HG02938 (cell line): ENCODE measurements around the gene ADGRG3.
"Not testable (repeated sequence)": the region's sequence is repeated elsewhere in the genome, so short reads cannot be mapped to it uniquely, and the experiment has no call there.

ENCODE experiments used
- ATAC-seq: cut with Tn5 transposase; IDR thresholded peaks from one replicate; pipeline ENCODE4 v1.9.1; 2021; ENCODE audit warnings: mild to moderate bottlenecking, moderate library complexity; ENCODE audit not compliant: unreplicated experiment

ADGRG3 gene

GRCh38 chr16:57712569-57712968 lies 44.5 kb downstream of the ADGRG3 start:
- not testable (repeated sequence) for ATAC-seq

- ATAC-seq: no peak
These were observed 45.5 kb downstream of the ADGRG3 start for GRCh38 chr16:57713596-57713995.

- ATAC-seq: no peak
These were observed 45.9 kb downstream of the ADGRG3 start for GRCh38 chr16:57714047-57714446.

- ATAC-seq: no peak
These were observed 52.1 kb downstream of the ADGRG3 start for GRCh38 chr16:57720142-57720575.

- ATAC-seq: no peak
These were observed 53.5 kb downstream of the ADGRG3 start for GRCh38 chr16:57721356-57722209.

- no peak for ATAC-seq
These were observed 54.0 kb downstream of the ADGRG3 start for GRCh38 chr16:57722210-57722499.

GRCh38 chr16:57722651-57723050 lies 54.5 kb downstream of the ADGRG3 start:
- no peak for ATAC-seq

GRCh38 chr16:57723170-57723569 lies 55.1 kb downstream of the ADGRG3 start:
- no peak for ATAC-seq

GRCh38 chr16:57724531-57724930 lies 56.4 kb downstream of the ADGRG3 start:
- no peak for ATAC-seq

- ATAC-seq: no peak
These were observed 57.0 kb downstream of the ADGRG3 start for GRCh38 chr16:57725151-57725550.

GRCh38 chr16:57725554-57725953 lies 57.4 kb downstream of the ADGRG3 start:
- ATAC-seq: no peak

- ATAC-seq: no peak
These were observed 57.9 kb downstream of the ADGRG3 start for GRCh38 chr16:57725976-57726375.

GRCh38 chr16:57726433-57726947 lies 58.4 kb downstream of the ADGRG3 start:
- ATAC-seq: no peak

- no peak for ATAC-seq
These were observed 59.5 kb downstream of the ADGRG3 start for GRCh38 chr16:57727610-57728009.

- no peak for ATAC-seq
These were observed 60.5 kb downstream of the ADGRG3 start for GRCh38 chr16:57728336-57729181.

- ATAC-seq: no peak
These were observed 61.0 kb downstream of the ADGRG3 start for GRCh38 chr16:57729182-57729484.

- not testable (repeated sequence) for ATAC-seq
These were observed 61.7 kb downstream of the ADGRG3 start for GRCh38 chr16:57729852-57730251.

- no peak for ATAC-seq
These were observed 62.9 kb downstream of the ADGRG3 start for GRCh38 chr16:57730771-57731730.

- no peak for ATAC-seq
These were observed 63.9 kb downstream of the ADGRG3 start for GRCh38 chr16:57732037-57732436.

GRCh38 chr16:57732714-57733113 lies 64.6 kb downstream of the ADGRG3 start:
- no peak for ATAC-seq
